Activated CD4-positive, alpha-beta T cell treated with anti-CD3 and anti-CD28 coated beads for 36 hours (primary cell): ENCODE data around the gene THADA. TPM values are rescaled to one million over a fixed set of nuclear protein-coding genes. Genes with fewer than 3 reads are reported as not detected.

Experiments
- ATAC-seq: fragments of 200-7000 bp; cut with Tn5 transposase; one replicate; pipeline ENCODE4 v1.10.0; 2021; ENCODE audit warnings: mild to moderate bottlenecking, moderate library complexity
- CTCF ChIA-PET: fragments of 350-600 bp; sonication (Branson Sonifier 250); formaldehyde crosslinking; loops from one replicate; lab custom pipeline; 2021; ENCODE audit warnings: antibody characterized with exemption; lab: Charles Lee
- POLR2A ChIA-PET: fragments of 350-600 bp; sonication (Branson Sonifier 250); formaldehyde crosslinking; loops from one replicate; lab custom pipeline; 2021; ENCODE audit warnings: antibody characterized with exemption, inconsistent platforms; lab: Charles Lee
- DNase-seq: peaks from one replicate; pipeline ENCODE4 v3.0.0-alpha.2; 2020
- H3K27ac Mint-ChIP-seq: one replicate; pipeline ENCODE4 v1.8.0; 2021; ENCODE audit warnings: mixed read lengths
- H3K27me3 Mint-ChIP-seq: one replicate; pipeline ENCODE4 v1.8.0; 2021; ENCODE audit warnings: mixed read lengths
- H3K36me3 Mint-ChIP-seq: one replicate; pipeline ENCODE4 v1.8.0; 2021; ENCODE audit warnings: low read depth, mixed read lengths
- H3K4me1 Mint-ChIP-seq: one replicate; pipeline ENCODE4 v1.8.0; 2021; ENCODE audit warnings: mixed read lengths
- H3K4me3 Mint-ChIP-seq: one replicate; pipeline ENCODE4 v1.8.0; 2021; ENCODE audit warnings: mild to moderate bottlenecking, moderate library complexity, mixed read lengths
- H3K9me3 Mint-ChIP-seq: one replicate; pipeline ENCODE4 v1.8.0; 2021; ENCODE audit warnings: low read depth, mixed read lengths
- intact Hi-C, 2 experiments: fragments of 100-400 bp; cut with DNase I in 1 of 2; cut with micrococcal nuclease in 1 of 2; formaldehyde crosslinking; loops; one replicate each; pipeline versions ENCODE4 v1.14.2 to v1.15.1; 2022 to 2024; cut with DNase I, micrococcal nuclease
- total RNA-seq, 2 experiments: library from RNA; stranded (reverse); gene quantifications; one replicate each; pipeline ENCODE4 v1.2.3, GENCODE V29; 2021

THADA gene
- total RNA-seq, 2 experiments from 2014 or later, result 32.5 to 36.6 TPM

- intact Hi-C loops, result no loop called here
- ATAC-seq (no peak), DNase-seq (no peak)
- H3K27me3 Mint-ChIP-seq, result no peaks in the 10 kb centered on the region
- POLR2A ChIA-PET, result no interaction called here
- no peak overlapping the region for H3K4me3 Mint-ChIP-seq
- no peak overlapping the region for H3K27ac Mint-ChIP-seq
- H3K9me3 Mint-ChIP-seq, result no peaks in the 10 kb centered on the region
- CTCF ChIA-PET, result no interaction called here
- no peaks in the 10 kb centered on the region for H3K4me1 Mint-ChIP-seq
- peaks cover 14% of the 10 kb centered on the region for H3K36me3 Mint-ChIP-seq
Observed at GRCh38 chr2:43414033-43414432, 181.8 kb downstream of the THADA start.

GRCh38 chr2:43412114-43412753 is 183.6 kb downstream of the THADA start:
- intact Hi-C loops, result no loop called here
- ATAC-seq (no peak), DNase-seq (no peak)
- no peak overlapping the region for H3K27ac Mint-ChIP-seq
- peaks cover 13% of the 10 kb centered on the region for H3K36me3 Mint-ChIP-seq
- H3K27me3 Mint-ChIP-seq, result no peaks in the 10 kb centered on the region
- H3K9me3 Mint-ChIP-seq, result no peaks in the 10 kb centered on the region
- CTCF ChIA-PET, result no interaction called here
- POLR2A ChIA-PET, result no interaction called here
- H3K4me3 Mint-ChIP-seq, result no peak overlapping the region
- no peaks in the 10 kb centered on the region for H3K4me1 Mint-ChIP-seq

DNA sequence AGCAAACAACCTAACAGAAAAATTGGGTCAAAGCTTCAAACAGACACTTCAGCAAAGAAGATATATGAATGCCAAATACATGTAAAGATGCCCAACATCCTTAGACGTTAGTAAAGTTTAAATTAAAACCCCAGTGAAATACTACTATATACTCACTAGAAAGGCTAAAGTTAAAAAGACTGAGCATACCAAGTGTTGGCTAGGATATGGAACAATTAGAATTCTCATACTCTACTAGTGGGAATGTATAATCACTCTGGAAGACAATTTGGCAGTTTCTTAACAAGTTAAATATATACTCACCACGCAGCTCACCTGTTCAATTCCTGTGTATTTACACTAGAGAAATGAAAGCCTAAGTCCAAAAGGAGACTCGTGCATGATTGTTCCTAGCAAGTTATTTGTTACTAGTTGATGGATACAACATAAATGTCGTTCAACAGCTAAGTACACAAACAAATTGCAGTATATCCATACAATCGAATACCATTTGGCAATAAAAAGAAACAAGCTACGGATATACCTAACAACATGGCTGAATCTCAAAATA is 185.7 kb downstream of the THADA start:
- H3K9me3 Mint-ChIP-seq, result no peaks in the 10 kb centered on the region
- intact Hi-C loops, result no loop called here
- no peak for DNase-seq
- no peaks in the 10 kb centered on the region for H3K4me1 Mint-ChIP-seq
- no peak overlapping the region for H3K27ac Mint-ChIP-seq
- no peak for ATAC-seq
- no peak overlapping the region for H3K4me3 Mint-ChIP-seq
- H3K36me3 Mint-ChIP-seq, result peaks cover 10% of the 10 kb centered on the region
- H3K27me3 Mint-ChIP-seq, result no peaks in the 10 kb centered on the region
- ChIA-PET CTCF (interaction anchor here (0.6 to 1.4 kb wide), 2 partner anchors 74 to 215 kb away, joined by 3 read pairs; no protein-coding TSS in a partner anchor), POLR2A (no interaction called here)

DNA sequence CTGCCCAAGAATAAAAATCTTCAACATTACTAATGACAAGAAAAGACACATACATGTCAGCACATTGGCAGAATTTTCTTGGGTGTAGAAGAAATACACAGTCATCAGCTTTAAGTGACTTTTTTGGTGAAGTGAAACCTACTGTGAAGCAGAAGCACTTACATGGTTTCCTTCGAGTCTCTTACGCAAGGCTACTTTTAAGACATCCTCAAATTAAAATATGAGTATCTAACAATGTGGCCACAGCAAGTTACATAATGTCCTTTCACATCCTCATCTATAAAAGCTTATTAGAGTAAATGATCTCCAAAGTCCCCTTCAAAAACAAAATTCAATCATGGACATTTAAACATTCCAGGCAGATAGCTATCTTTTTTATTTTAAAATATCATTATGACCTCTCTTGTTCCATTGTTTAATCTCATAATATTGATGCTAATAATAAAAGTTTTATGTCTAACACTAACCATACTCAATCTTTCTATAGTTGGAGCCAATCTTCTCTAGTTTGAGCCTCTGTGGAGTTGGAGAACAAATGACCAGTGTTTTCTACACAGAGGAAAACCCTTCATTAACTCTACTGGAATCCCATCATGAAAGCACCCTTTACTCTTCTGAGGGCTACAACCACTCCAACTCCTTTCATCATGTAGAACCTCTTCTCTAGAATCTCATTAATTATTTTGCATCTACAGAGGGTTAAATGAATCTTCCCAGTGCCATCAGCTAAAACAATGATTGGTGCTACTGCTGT is 187.3 kb downstream of the THADA start:
- H3K4me1 Mint-ChIP-seq, result no peaks in the 10 kb centered on the region
- intact Hi-C loops, result no loop called here
- H3K27me3 Mint-ChIP-seq, result no peaks in the 10 kb centered on the region
- H3K9me3 Mint-ChIP-seq, result no peaks in the 10 kb centered on the region
- ChIA-PET POLR2A (no interaction called here), CTCF (interaction anchor here (0.9 kb wide), 1 partner anchor 76 kb away, joined by 3 read pairs; no protein-coding TSS in a partner anchor)
- ATAC-seq, result no peak
- no peak overlapping the region for H3K4me3 Mint-ChIP-seq
- peaks cover 5% of the 10 kb centered on the region for H3K36me3 Mint-ChIP-seq
- H3K27ac Mint-ChIP-seq, result no peak overlapping the region
- no peak for DNase-seq

- DNase-seq, result no peak
- Mint-ChIP-seq H3K36me3 (peaks cover 4% of the 10 kb centered on the region), H3K4me1 (no peaks in the 10 kb centered on the region), H3K4me3 (no peak overlapping the region), H3K9me3 (no peaks in the 10 kb centered on the region), H3K27ac (no peak overlapping the region), H3K27me3 (no peaks in the 10 kb centered on the region)
- CTCF ChIA-PET, result no interaction called here
- intact Hi-C loops, result no loop called here
- POLR2A ChIA-PET, result no interaction called here
- ATAC-seq, result no peak
Observed at GRCh38 chr2:43407935-43408334, 187.9 kb downstream of the THADA start.

DNA sequence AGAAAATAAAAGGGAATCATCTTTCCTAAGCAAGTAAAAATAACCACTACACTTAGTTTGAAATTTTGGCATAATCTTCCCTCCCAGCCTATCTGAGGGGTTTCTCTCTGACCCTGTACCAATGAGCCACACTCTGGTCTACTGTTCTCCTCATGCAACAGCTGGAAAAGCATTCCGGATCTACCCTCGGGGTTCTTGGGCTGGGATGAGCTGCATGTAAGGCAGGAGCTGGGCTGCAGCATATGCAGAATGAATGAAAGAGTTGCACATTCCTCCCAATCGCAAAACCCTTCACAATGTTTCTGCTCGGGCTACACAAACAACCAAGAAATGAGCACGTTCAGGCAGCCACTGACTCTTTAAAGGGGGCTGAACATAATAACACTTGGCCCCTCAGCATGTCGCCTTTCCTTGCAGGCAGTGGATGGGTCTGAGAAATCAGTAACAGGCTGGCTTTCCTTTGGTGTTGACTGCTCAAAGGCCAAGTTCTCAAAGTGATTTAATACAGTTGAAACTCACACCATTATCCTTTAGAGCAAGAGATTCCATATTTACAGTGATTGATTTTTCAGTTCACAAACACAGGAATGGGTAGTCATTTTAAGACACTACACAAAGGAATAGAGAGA is 189.1 kb downstream of the THADA start:
- H3K27ac Mint-ChIP-seq, result no peak overlapping the region
- ATAC-seq (no peak), DNase-seq (no peak)
- ChIA-PET CTCF (no interaction called here), POLR2A (no interaction called here)
- intact Hi-C loops, result no loop called here
- no peaks in the 10 kb centered on the region for H3K27me3 Mint-ChIP-seq
- H3K36me3 Mint-ChIP-seq, result peaks cover 4% of the 10 kb centered on the region
- no peak overlapping the region for H3K4me3 Mint-ChIP-seq
- peaks cover 10% of the 10 kb centered on the region for H3K4me1 Mint-ChIP-seq
- H3K9me3 Mint-ChIP-seq, result no peaks in the 10 kb centered on the region

DNA sequence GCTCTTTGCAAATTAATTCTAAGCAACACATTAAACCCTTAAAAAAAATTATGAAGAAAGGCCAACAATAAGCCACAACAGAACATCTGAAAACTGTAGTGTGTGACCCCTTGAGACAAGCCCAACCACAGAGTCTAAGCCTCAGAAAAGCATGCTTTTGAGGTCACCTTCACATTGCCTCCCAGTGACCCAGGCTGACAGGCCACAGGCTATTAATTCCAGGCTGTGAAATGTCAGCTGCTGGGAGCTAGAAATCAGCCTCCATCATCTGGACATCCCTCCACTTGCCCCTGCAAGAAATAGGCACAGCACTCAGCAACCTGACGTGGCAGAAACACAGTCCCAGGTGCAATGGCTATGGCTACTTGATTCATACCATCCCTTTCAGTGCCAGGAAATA is 190.0 kb downstream of the THADA start:
- Mint-ChIP-seq H3K4me3 (no peak overlapping the region), H3K27me3 (no peaks in the 10 kb centered on the region), H3K36me3 (peaks cover 4% of the 10 kb centered on the region), H3K27ac (no peak overlapping the region), H3K9me3 (no peaks in the 10 kb centered on the region), H3K4me1 (peaks cover 13% of the 10 kb centered on the region)
- DNase-seq (no peak), ATAC-seq (no peak)
- intact Hi-C loops, result no loop called here
- ChIA-PET CTCF (no interaction called here), POLR2A (no interaction called here)

GRCh38 chr2:43402452-43402937 is 193.3 kb downstream of the THADA start:
- ATAC-seq, result peak; percentile 55
- H3K4me1 Mint-ChIP-seq, result peaks cover 15% of the 10 kb centered on the region
- no peak overlapping the region for H3K4me3 Mint-ChIP-seq
- DNase-seq, result peak; percentile 21
- POLR2A ChIA-PET, result interaction anchor here (1.4 kb wide), 1 partner anchor 15 kb away, joined by 4 read pairs; no protein-coding TSS in a partner anchor
- H3K27ac Mint-ChIP-seq, result no peak overlapping the region
- no peaks in the 10 kb centered on the region for H3K9me3 Mint-ChIP-seq
- peaks cover 17% of the 10 kb centered on the region for H3K36me3 Mint-ChIP-seq
- no peaks in the 10 kb centered on the region for H3K27me3 Mint-ChIP-seq
- intact Hi-C loops, result no loop called here
- CTCF ChIA-PET, result interaction anchor here (0.9 to 1.1 kb wide), 3 partner anchors 17 to 475 kb away, joined by 3 read pairs; no protein-coding TSS in a partner anchor

GRCh38 chr2:43402002-43402401 is 193.8 kb downstream of the THADA start:
- CTCF ChIA-PET, result interaction anchor here (0.6 to 1.4 kb wide), 5 partner anchors 15 to 476 kb away, joined by 3 to 5 read pairs (median 3); no protein-coding TSS in a partner anchor
- peaks cover 22% of the 10 kb centered on the region for H3K36me3 Mint-ChIP-seq

DNA sequence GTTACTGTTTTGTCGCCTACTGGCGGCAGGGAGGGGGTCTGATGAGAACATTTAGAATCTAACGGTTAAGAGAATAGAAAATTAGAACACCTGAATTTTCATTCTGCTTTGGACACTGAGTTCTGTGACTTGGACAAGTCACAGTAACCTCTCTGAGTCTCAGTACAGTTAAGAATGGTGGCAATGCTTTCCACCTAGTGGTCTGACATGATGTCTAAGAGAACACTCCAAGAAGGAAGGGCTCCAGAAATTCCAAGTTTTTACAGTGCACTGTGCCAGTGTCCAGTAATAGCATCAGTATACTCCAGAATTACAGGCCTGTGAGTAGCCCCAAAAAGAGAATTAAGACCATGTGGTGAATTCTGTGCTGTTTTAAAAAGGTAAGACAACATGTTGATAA is 195.3 kb downstream of the THADA start:
- ChIA-PET CTCF (no interaction called here), POLR2A (no interaction called here)
- Mint-ChIP-seq H3K27ac (no peak overlapping the region), H3K36me3 (peaks cover 28% of the 10 kb centered on the region), H3K9me3 (no peaks in the 10 kb centered on the region), H3K4me3 (no peak overlapping the region), H3K4me1 (peaks cover 16% of the 10 kb centered on the region), H3K27me3 (no peaks in the 10 kb centered on the region)
- no peak for DNase-seq
- ATAC-seq, result no peak
- intact Hi-C loops, result no loop called here

More at GRCh38 chr2:43402002-43402401, 193.8 kb downstream of the THADA start:
- H3K4me1 Mint-ChIP-seq, result peaks cover 16% of the 10 kb centered on the region
- intact Hi-C loops, result no loop called here
- DNase-seq (peak; percentile 67), ATAC-seq (peak; percentile 93)
- H3K4me3 Mint-ChIP-seq, result no peak overlapping the region
- H3K27ac Mint-ChIP-seq, result no peak overlapping the region
- H3K27me3 Mint-ChIP-seq, result no peaks in the 10 kb centered on the region
- POLR2A ChIA-PET, result interaction anchor here (1.4 kb wide), 1 partner anchor 15 kb away, joined by 4 read pairs; no protein-coding TSS in a partner anchor
- H3K9me3 Mint-ChIP-seq, result no peaks in the 10 kb centered on the region

- Mint-ChIP-seq H3K27me3 (no peaks in the 10 kb centered on the region), H3K27ac (no peak overlapping the region), H3K4me3 (no peak overlapping the region), H3K36me3 (peaks cover 33% of the 10 kb centered on the region), H3K4me1 (peaks cover 16% of the 10 kb centered on the region), H3K9me3 (no peaks in the 10 kb centered on the region)
- POLR2A ChIA-PET, result no interaction called here
- no peak for DNase-seq
- no peak for ATAC-seq
- intact Hi-C loops, result no loop called here
- CTCF ChIA-PET, result no interaction called here
Observed at GRCh38 chr2:43399515-43400264, 196.1 kb downstream of the THADA start.
